Osteocyte (in vitro differentiated cells): ENCODE measurements around the gene CMIP. TPM values are rescaled to one million over a fixed set of nuclear protein-coding genes. Genes with fewer than 3 reads are reported as not detected.

Source experiments
- DNase-seq: peaks from one replicate; pipeline ENCODE4 v3.0.0; 2021; ENCODE audit warnings: mixed read lengths; ENCODE audit not compliant: unreplicated experiment; ENCODE audit errors: extremely low spot score
- H3K27ac Mint-ChIP-seq: one replicate; pipeline ENCODE4 v1.8.0; 2021; ENCODE audit warnings: mild to moderate bottlenecking, mixed read lengths; ENCODE audit not compliant: unreplicated experiment
- H3K27me3 Mint-ChIP-seq: one replicate; pipeline ENCODE4 v1.8.0; 2021; ENCODE audit warnings: mixed read lengths; ENCODE audit not compliant: unreplicated experiment
- H3K36me3 Mint-ChIP-seq: one replicate; pipeline ENCODE4 v1.8.0; 2021; ENCODE audit warnings: mixed read lengths; ENCODE audit not compliant: unreplicated experiment
- H3K4me1 Mint-ChIP-seq: one replicate; pipeline ENCODE4 v1.8.0; 2021; ENCODE audit warnings: mixed read lengths; ENCODE audit not compliant: unreplicated experiment
- H3K4me3 Mint-ChIP-seq: one replicate; pipeline ENCODE4 v1.8.0; 2021; ENCODE audit warnings: mild to moderate bottlenecking, moderate library complexity, mixed read lengths; ENCODE audit not compliant: unreplicated experiment
- H3K9me3 Mint-ChIP-seq: one replicate; pipeline ENCODE4 v1.8.0; 2021; ENCODE audit warnings: mixed read lengths; ENCODE audit not compliant: unreplicated experiment
- total RNA-seq: library from RNA; stranded (reverse); gene quantifications from 2 replicates; pipeline ENCODE4 v1.2.1, GENCODE V29; 2021
- TF ChIP-seq, protein P1 (sequence below): fragments of 200-600 bp; sonication (generic); IDR thresholded peaks from 2 replicates; pipeline ENCODE4 v1.5.0; 2021; ENCODE audit warnings: antibody characterized with exemption, mild to moderate bottlenecking, moderate library complexity

CMIP gene
- total RNA-seq, 1 donor from 2014 or later = 38.0 TPM

DNA sequence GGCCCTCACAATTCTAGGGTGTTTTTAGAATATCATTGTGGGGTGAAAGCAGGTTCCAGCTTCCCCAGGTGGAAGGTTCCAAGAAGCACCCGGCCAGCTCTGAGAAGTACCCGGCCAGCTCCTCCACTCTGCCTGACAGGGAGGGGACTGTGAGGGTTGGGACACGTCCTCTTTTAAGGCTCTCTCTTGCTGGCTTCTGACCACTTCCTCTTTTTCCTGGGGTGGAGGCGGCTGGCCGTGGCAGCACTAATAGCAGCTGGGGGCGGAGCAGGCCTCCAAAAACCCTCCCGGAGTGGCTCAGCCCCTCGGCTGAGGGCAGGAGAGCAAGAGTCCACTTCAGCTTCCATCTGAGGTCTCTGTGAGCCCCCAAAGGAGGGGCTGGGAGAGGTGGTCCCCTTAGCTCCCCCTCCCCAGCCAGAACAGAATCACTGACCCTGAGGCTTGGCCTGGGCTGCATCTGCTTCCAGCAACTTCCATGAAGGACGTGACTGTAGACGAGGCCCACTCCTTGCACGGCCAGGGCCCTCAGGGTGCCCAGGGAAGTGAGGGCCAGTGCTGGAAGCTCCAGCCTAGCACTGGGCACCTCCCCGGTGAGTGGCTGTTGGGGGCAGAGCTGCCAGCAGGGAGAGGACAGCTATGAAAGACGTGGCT is 307.7 kb downstream of the CMIP start:
- Mint-ChIP-seq H3K27me3 (peaks cover 12% of the 10 kb centered on the region), H3K4me3 (no peak overlapping the region), H3K9me3 (no peaks in the 10 kb centered on the region), H3K36me3 (no peaks in the 10 kb centered on the region), H3K27ac (no peak overlapping the region), H3K4me1 (no peaks in the 10 kb centered on the region)
- DNase-seq = no peak
- TF ChIP-seq, protein P1, sequence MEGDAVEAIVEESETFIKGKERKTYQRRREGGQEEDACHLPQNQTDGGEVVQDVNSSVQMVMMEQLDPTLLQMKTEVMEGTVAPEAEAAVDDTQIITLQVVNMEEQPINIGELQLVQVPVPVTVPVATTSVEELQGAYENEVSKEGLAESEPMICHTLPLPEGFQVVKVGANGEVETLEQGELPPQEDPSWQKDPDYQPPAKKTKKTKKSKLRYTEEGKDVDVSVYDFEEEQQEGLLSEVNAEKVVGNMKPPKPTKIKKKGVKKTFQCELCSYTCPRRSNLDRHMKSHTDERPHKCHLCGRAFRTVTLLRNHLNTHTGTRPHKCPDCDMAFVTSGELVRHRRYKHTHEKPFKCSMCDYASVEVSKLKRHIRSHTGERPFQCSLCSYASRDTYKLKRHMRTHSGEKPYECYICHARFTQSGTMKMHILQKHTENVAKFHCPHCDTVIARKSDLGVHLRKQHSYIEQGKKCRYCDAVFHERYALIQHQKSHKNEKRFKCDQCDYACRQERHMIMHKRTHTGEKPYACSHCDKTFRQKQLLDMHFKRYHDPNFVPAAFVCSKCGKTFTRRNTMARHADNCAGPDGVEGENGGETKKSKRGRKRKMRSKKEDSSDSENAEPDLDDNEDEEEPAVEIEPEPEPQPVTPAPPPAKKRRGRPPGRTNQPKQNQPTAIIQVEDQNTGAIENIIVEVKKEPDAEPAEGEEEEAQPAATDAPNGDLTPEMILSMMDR = no peak

DNA sequence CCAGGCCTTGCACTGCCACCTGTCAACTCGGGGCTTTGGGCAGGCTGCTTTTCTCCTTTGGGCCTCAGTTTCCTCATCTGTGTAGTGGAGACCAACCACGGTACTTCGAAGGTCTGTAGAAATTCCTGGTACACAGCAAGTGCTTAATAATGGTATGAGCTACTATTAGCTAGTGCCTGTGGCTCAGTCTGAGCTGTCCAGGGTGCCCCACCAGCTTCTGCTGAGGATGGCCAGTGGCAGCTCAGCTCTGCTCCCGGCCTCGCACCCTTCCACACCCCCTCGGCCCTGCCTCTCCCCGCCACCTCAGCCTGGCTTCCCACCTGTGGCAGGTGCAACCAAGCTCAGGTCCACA is 308.2 kb downstream of the CMIP start:
- H3K36me3 Mint-ChIP-seq = no peaks in the 10 kb centered on the region
- H3K27ac Mint-ChIP-seq = no peak overlapping the region
- TF ChIP-seq, protein P1 = no peak
- no peak for DNase-seq
- H3K9me3 Mint-ChIP-seq = no peaks in the 10 kb centered on the region
- H3K27me3 Mint-ChIP-seq = peaks cover 9% of the 10 kb centered on the region
- no peak overlapping the region for H3K4me3 Mint-ChIP-seq
- H3K4me1 Mint-ChIP-seq = no peaks in the 10 kb centered on the region

DNA sequence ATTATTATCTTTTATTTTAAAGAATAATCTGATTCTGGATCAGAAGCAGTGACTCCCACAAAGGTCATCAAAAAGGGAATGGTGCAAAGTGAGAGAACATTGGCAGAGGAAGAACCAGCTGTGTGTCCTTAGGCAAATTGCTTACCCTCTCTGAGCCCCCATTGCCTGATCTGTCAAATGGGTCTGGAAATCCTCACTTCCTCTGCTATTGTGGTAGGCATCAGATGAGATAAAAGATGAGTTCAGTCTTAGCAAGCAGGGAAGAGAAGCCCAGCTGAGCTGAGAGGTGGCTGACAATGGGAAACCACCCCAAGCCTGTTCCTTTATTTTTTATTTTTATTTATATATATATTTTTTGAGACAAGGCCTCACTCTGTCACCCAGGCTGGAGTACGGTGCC is 310.2 kb downstream of the CMIP start:
- H3K27ac Mint-ChIP-seq = no peak overlapping the region
- H3K9me3 Mint-ChIP-seq = no peaks in the 10 kb centered on the region
- TF ChIP-seq, protein P1 = no peak
- no peak overlapping the region for H3K4me3 Mint-ChIP-seq
- DNase-seq = no peak
- no peaks in the 10 kb centered on the region for H3K36me3 Mint-ChIP-seq
- no peaks in the 10 kb centered on the region for H3K4me1 Mint-ChIP-seq
- H3K27me3 Mint-ChIP-seq = peaks cover 8% of the 10 kb centered on the region

DNA sequence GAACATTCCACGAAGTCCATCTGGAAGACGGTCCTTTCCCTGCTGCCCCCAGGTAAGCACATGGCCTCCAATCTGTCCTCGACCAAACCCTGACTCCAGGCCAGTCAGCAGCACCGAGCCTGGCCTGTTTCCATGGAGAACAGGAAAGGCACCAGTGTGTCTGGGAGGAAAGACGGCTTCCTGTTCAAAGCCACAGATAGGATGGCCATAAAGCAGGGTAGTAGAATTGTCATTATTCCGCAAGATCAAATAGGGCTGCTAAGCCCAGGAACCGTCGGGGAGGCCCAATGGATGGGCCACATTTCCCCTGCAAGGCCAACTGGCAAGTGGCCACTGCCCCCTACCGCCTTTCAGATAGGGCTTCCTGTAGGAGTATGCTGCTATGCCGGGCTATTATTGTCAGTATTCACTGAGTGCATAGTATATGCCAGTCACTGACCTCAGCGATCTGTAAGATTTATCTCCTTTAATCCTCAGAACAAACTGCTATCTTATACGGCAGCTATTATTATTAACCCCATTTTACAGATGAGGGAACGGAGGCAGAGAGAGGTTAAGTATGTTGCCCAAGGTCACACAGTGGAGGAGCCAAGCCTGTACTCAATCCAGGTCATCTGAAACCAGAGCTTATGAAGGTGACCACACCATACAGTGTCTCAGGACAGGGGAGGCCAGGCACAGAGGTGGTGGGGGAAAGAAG is 311.5 kb downstream of the CMIP start:
- H3K4me3 Mint-ChIP-seq = no peak overlapping the region
- H3K9me3 Mint-ChIP-seq = no peaks in the 10 kb centered on the region
- H3K36me3 Mint-ChIP-seq = no peaks in the 10 kb centered on the region
- no peaks in the 10 kb centered on the region for H3K4me1 Mint-ChIP-seq
- TF ChIP-seq, protein P1 = no peak
- H3K27ac Mint-ChIP-seq = no peak overlapping the region
- peaks cover 9% of the 10 kb centered on the region for H3K27me3 Mint-ChIP-seq
- no peak for DNase-seq

DNA sequence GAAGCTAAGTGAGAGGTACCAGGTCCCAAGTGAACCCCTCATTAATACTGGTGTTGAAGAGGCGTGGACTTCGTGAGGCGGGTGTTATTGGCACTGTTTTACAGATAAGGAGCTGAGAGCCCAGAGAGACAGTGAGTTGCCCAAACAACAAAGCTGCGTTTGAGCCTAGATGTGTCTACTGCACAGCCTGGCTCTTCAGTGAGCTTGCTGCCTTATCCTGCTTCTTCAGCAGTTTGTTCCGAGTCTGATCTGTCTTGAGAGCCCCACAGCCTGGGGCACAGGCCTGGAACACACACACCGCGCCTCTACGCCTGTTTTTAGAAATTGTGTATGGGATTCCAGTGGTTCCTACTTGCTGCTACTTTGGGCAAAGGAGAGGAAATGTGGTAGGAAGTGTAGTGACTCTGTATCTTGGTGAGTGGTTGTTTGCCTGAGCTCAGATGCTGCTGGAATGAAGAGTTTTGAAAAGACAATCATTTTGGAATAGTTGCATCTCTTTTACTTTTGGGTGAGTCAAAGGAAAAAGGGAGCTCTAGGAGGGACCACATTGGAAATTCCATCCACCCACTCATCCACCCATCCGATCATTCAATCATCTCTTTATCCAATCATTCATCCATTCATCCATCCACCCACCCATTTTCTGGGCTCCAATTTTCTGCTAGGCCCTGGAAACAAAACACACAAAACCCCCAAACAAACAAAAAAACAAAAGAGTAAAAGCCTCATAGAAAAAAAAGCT is 312.2 kb downstream of the CMIP start:
- TF ChIP-seq, protein P1 = no peak
- Mint-ChIP-seq H3K27ac (no peak overlapping the region), H3K27me3 (peaks cover 9% of the 10 kb centered on the region), H3K9me3 (no peaks in the 10 kb centered on the region), H3K4me3 (no peak overlapping the region), H3K4me1 (no peaks in the 10 kb centered on the region), H3K36me3 (no peaks in the 10 kb centered on the region)
- no peak for DNase-seq
